KMS-11 (cell line): ENCODE measurements around the gene GEMIN8.

Experiments
- H2AFZ ChIP-seq: fragments of 200-600 bp; sonication (generic); 2 replicates; pipeline ENCODE4 v1.6.1; 2016; ENCODE audit warnings: antibody characterized with exemption, mixed run types, low read depth
- H3K27ac ChIP-seq: fragments of 200-600 bp; sonication (generic); 2 replicates; pipeline ENCODE4 v1.6.1; 2016; ENCODE audit warnings: mild to moderate bottlenecking, mixed run types
- H3K27me3 ChIP-seq: fragments of 200-600 bp; sonication (generic); 2 replicates; pipeline ENCODE4 v1.6.1; 2017; ENCODE audit warnings: mild to moderate bottlenecking, low read depth, mixed run types, moderate library complexity; ENCODE audit not compliant: insufficient read depth
- H3K36me3 ChIP-seq: fragments of 200-600 bp; sonication (generic); 2 replicates; pipeline ENCODE4 v1.6.1; 2017; ENCODE audit warnings: mild to moderate bottlenecking, mixed run types; ENCODE audit not compliant: insufficient read depth
- H3K4me1 ChIP-seq: fragments of 200-600 bp; sonication (generic); 2 replicates; pipeline ENCODE4 v1.6.1; 2016; ENCODE audit warnings: mild to moderate bottlenecking, low read depth, mixed run types; ENCODE audit not compliant: poor library complexity, severe bottlenecking
- H3K4me2 ChIP-seq: fragments of 200-600 bp; sonication (generic); 2 replicates; pipeline ENCODE4 v1.7.0; 2016; ENCODE audit warnings: mild to moderate bottlenecking, mixed run types
- H3K4me3 ChIP-seq: fragments of 200-600 bp; sonication (generic); IDR thresholded peaks from 2 replicates; pipeline ENCODE4 v1.6.1; 2017; ENCODE audit warnings: low read depth, low read length, mixed read lengths; ENCODE audit not compliant: insufficient read depth
- H3K79me2 ChIP-seq: fragments of 200-600 bp; sonication (generic); 2 replicates; pipeline ENCODE4 v1.6.1; 2016; ENCODE audit warnings: low read depth, mixed run types; ENCODE audit not compliant: insufficient read depth
- H3K9ac ChIP-seq: fragments of 200-600 bp; sonication (generic); 2 replicates; pipeline ENCODE4 v1.6.1; 2016; ENCODE audit warnings: mild to moderate bottlenecking, mixed run types
- H4K20me1 ChIP-seq: fragments of 200-600 bp; sonication (generic); 2 replicates; pipeline ENCODE4 v1.6.1; 2016; ENCODE audit warnings: mild to moderate bottlenecking, mixed run types; ENCODE audit not compliant: insufficient read depth
- TF ChIP-seq, protein P1 (sequence below): fragments of 200-600 bp; sonication (generic); conservative IDR thresholded peaks from 2 replicates; pipeline ENCODE4 v1.6.1; 2017; ENCODE audit warnings: low read depth, mild to moderate bottlenecking, antibody characterized with exemption, low read length, moderate library complexity, mixed read lengths

The GEMIN8 gene

DNA sequence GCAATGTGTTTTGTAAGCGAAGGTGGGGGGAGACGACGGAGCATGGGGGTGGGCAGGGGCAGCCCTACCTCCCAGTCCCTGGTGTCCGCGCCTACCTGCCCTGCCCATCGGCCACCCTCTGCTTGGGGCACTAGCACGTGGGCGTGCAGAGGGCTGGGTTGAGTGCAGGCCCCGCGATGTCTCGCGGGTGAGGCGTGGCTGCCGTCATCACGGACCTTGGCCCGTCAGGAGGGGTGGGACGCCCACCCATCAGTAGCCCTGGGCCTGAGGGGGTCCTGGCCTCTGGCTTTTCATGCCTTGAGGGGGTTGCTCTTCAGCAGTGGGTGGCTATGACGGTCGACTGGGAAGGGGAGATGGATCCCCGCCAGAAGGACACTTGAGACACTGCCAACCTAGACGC, 36.1 kb upstream of the GEMIN8 start:
- Histone ChIP-seq H3K4me1 (no peaks in the 10 kb centered on the region), H3K36me3 (no peaks in the 10 kb centered on the region), H2AFZ (no peak overlapping the region), H3K27me3 (no peaks in the 10 kb centered on the region), H3K27ac (no peak overlapping the region), H3K9ac (no peak overlapping the region), H3K4me2 (no peak overlapping the region), H3K79me2 (no peaks in the 10 kb centered on the region), H4K20me1 (no peaks in the 10 kb centered on the region), H3K4me3 (no peak overlapping the region)
- TF ChIP-seq, protein P1, sequence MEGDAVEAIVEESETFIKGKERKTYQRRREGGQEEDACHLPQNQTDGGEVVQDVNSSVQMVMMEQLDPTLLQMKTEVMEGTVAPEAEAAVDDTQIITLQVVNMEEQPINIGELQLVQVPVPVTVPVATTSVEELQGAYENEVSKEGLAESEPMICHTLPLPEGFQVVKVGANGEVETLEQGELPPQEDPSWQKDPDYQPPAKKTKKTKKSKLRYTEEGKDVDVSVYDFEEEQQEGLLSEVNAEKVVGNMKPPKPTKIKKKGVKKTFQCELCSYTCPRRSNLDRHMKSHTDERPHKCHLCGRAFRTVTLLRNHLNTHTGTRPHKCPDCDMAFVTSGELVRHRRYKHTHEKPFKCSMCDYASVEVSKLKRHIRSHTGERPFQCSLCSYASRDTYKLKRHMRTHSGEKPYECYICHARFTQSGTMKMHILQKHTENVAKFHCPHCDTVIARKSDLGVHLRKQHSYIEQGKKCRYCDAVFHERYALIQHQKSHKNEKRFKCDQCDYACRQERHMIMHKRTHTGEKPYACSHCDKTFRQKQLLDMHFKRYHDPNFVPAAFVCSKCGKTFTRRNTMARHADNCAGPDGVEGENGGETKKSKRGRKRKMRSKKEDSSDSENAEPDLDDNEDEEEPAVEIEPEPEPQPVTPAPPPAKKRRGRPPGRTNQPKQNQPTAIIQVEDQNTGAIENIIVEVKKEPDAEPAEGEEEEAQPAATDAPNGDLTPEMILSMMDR, result no peak

DNA sequence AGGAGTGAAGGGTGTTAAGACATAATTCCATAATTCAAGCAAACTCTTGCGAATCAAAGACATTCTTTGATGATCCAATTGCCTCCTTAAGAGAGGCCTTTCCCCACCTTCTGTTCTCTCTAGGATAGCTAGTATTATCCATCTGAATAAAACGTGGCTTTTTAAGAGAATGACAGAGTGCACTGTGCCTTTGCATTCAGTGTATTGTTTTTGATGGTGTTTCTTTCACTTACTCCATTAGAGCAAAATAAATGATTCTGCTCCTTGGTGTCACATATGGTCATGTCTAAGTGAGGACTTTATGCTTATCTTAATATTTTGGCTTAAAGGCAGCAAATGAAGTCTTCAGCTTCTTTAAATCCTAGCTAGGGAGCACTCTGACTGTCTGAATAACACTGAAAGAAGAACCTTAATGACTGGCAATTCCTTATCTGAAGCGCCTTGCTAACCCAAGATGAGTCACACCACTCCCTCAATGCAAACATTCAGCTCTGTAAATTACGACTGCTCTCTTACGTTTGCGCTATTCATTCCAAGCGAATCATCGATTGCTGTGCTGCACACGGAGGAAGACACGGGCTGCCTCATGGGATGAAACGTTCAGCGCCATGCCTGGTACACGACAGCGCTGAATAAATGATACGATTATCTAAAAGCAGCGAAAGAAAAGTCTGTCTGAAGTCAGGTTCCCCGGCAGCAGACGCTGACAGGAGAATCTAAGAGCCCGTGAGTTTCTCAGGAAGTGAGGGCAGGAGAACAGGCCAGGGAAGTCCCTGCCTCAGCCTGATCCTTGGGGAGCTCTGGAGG, 35.1 kb upstream of the GEMIN8 start:
- Histone ChIP-seq H3K27ac (no peak overlapping the region), H3K4me1 (no peaks in the 10 kb centered on the region), H3K27me3 (no peaks in the 10 kb centered on the region), H3K79me2 (no peaks in the 10 kb centered on the region), H2AFZ (no peak overlapping the region), H3K4me2 (no peak overlapping the region), H4K20me1 (no peaks in the 10 kb centered on the region), H3K4me3 (no peak overlapping the region), H3K36me3 (no peaks in the 10 kb centered on the region), H3K9ac (no peak overlapping the region)
- TF ChIP-seq, protein P1, result no peak

DNA sequence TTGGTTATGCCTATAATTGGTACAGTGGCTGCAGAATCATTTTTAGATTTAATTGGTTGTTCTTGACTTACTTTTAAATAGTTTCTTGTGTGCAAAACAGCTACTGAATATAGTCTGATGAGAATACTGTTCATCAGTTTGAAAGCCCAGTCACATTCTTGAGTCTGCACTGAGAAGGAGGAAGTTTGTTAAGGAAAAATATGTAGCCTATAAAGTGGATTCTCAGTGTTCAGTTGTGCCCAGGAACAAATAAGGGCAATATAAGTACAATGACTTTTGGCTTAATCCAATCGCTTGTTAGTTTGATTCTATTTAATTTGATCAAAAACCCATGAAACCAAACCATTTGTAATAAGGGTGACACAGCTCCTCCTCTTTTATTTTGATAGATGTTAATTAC, 32.8 kb upstream of the GEMIN8 start:
- Histone ChIP-seq H3K4me3 (no peak overlapping the region), H3K27me3 (no peaks in the 10 kb centered on the region), H3K4me2 (no peak overlapping the region), H3K36me3 (no peaks in the 10 kb centered on the region), H3K4me1 (no peaks in the 10 kb centered on the region), H2AFZ (no peak overlapping the region), H3K9ac (no peak overlapping the region), H3K27ac (no peak overlapping the region), H3K79me2 (no peaks in the 10 kb centered on the region), H4K20me1 (no peaks in the 10 kb centered on the region)
- TF ChIP-seq, protein P1, result no peak

DNA sequence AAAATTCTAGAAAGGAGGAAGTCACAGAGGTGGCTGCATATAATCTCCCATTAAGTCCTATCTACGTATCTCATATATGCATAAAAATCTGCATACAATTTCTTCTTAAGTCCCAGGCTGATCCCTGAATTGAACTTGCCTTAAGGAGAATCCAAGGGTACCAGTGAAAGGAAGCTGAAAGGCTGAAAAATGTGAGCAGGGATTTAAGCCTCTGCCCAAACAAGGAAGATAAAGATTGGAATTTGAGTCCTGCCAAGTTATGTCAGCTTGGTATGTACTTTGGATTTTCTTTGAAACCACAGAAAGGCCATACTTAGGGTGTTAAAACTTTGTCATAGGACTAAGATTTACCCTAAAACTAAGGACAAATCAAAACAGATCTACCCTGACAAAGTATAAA, 26.5 kb upstream of the GEMIN8 start:
- Histone ChIP-seq H2AFZ (no peak overlapping the region), H4K20me1 (no peaks in the 10 kb centered on the region), H3K4me2 (no peak overlapping the region), H3K9ac (no peak overlapping the region), H3K79me2 (no peaks in the 10 kb centered on the region), H3K36me3 (no peaks in the 10 kb centered on the region), H3K4me1 (no peaks in the 10 kb centered on the region), H3K27me3 (no peaks in the 10 kb centered on the region), H3K27ac (no peak overlapping the region), H3K4me3 (no peak overlapping the region)
- TF ChIP-seq, protein P1, result no peak
